CD4-positive, alpha-beta T cell treated with Interleukin-15 for 4 hours (primary cell): ENCODE results near the gene SOWAHC.

Source experiments
- DNase-seq: peaks from one replicate; pipeline ENCODE4 v3.0.0-alpha.2; 2020; ENCODE audit warnings: low spot score

SOWAHC gene

DNA sequence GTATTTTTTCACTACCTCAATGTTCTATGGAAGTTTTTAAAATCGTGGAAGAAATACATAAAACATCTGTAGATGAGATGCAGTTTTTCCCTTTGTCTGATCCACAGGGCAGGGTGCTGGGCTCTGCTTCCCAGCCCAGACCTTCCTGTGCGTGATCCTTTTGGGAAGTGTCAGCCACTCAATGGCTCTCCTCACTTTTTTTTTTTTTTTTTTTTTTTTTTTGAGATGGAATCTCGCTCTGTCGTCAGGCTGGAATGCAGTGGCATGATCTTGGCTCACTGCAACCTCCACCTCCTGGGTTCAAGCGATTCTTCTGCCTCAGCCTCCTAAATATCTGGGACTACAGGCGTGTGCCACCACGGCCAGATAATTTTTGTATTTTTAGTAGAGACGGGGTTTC is 32.8 kb downstream of the SOWAHC start:
- no peak for DNase-seq

DNA sequence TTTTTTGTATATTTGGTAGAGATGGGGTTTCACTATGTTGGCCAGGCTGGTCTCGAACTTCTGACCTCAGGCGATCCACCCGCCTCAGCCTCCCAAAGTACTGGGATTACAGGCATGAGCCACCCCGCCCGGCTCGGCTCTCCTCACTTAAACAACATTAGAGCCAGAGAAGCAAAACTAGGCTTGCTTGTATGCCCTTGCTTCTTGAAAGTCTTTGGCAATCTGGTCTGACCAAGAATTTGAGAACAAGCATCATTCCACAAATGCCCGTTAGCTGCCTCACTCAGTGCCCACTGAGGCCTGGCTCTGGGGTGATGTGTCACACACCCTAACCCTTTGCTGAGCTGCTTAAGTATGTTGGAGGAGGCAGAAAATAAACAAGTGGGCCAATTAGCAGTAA is 33.5 kb downstream of the SOWAHC start:
- DNase-seq: no peak

DNA sequence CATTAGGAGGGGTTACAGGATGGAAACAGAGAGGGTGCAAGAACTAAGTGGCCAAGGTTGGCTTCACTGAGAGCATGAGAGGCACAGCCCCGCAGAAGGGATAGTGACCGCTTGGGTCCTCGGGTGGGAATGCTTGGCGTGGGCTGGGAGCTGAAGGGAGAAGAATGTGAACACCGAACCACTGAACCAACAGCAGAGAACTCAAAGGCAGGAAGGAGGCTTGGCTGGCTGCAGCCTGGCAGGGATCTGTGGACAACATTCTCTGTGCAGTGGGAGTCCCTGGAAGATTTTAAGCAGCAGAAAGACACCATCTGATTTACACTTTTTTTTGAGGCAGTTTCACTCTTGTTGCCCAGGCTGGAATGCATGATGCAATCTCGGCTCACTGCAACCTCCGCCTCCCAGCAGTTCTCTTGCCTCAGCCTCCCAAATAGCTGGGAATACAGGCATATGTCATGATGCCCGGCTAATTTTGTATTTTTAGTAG is 33.9 kb downstream of the SOWAHC start:
- DNase-seq: no peak

DNA sequence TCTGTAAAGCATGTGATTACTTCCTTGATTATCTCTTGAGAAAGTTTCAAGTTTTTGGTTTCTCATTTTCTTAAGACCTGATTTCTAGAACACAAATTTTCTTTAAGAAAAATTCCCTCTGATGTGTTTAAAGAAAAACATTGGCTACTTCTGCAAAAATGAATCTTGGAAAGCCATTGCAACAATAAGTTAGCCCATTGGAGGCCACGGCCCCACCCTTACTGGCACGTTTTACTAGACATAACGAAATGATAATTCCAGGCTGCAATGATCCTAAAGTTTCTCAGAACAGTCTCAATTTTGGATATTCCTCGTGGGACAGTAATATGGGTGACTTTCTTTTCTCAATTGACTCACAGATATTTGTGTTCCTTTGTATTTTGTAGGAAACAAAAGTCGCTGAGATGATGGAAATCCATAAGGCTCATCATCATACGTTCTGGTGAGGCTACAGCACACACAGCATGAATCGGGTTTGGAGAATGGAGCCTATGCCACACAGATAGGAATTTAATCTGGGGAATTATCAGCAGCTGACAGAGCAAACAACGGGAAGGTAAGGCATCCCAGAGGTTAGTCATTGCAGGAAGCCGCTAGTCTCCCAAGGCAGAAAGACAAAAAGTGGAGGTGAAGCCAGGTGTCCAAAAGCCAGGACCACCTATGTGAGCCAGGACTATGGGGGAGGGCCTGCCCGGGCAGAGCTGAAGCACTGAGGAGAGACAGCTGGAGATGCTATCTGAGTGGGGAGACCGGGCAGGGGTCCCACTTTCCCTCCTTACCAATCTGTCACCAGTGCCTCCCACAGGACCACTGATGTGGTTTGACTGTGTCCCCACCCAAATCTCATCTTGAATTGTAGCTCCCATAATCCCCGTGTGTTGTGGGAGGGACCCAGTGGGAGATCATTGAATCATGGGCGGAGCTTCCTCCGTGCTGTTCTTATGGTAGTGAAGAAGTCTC is 35.9 kb downstream of the SOWAHC start:
- no peak for DNase-seq

DNA sequence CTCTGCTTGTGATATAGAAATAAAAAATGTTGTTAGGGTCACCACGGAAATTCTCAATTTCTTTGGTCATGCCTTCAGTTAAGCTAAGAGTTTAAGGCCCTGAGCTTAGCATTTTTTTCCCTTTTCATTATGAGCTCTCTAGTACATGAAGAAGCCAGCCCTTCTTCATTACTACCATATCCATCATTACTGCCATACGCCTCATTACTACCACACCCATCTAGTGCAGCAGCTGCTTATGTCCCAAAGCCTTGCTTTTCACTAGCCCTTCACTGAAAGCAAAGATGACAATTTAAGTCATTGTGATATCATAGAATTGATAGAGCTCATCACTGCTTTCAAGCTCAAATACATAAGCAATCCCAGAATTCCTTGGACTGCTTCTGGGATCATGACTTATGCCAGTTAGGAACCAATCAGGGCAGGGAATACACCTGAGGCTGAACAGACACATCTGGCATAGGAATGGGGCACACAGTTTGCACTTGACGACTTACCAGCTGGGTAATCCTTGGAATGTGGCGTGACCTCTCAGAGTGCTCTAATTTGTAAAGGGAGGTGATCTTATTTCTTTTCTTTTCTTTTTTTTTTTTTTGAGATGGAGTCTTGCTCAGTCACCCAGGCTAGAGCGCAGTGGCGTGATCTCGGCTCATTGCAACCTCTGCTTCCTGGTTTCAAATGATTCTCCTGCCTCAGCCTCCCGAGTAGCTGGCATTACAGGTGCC is 40.3 kb downstream of the SOWAHC start:
- no peak for DNase-seq

DNA sequence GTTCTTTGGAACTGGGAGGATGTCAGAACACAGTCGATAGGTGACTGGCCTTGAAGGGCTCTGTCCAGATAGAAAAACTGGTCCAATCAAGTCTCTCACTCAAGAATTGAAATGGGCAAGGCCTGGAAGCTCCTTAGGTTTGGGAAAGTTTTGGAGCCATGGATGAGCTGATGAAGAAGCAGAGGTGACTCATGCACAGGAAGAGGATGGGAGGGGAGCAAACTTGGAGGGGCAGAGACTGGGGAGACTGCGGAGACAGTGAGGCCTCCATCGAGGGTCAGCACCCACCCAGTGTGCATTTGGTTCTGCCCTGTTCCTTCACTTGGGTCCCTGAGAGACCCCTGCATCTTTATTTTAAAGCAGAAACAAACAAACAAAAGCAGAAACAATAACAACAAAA is 41.1 kb downstream of the SOWAHC start:
- DNase-seq: no peak

DNA sequence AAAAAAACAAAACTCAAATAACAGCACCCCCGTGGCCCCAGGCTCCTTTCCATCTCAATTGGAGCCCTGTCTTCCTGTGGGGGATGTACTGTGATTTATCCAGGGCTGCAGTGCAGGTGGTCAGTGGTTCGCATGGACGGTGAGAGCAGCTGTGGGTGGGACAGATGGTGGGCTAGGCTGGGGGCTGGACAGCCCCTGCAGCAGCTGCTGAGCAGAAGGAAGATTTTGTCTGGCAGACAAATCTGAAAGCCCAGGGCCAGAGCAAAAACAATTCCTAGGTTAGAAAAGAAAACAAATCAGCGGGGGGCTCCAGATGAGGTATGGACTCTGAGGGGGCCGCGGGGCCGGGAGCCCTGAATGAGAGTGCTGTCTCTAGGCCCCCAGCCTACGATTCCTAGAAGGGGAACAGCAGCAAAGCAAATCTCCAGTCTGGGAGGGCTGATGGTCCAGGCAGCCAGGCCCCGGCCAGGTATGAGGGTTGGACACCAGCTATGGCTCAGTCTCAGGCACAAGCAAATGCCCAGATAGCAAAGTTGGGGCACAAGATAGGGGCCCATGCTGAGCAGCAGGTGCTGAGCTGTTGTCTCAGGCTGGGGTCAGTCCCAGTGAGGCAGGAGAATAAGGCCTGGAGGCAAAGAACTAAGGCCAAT is 45.4 kb downstream of the SOWAHC start:
- no peak for DNase-seq

DNA sequence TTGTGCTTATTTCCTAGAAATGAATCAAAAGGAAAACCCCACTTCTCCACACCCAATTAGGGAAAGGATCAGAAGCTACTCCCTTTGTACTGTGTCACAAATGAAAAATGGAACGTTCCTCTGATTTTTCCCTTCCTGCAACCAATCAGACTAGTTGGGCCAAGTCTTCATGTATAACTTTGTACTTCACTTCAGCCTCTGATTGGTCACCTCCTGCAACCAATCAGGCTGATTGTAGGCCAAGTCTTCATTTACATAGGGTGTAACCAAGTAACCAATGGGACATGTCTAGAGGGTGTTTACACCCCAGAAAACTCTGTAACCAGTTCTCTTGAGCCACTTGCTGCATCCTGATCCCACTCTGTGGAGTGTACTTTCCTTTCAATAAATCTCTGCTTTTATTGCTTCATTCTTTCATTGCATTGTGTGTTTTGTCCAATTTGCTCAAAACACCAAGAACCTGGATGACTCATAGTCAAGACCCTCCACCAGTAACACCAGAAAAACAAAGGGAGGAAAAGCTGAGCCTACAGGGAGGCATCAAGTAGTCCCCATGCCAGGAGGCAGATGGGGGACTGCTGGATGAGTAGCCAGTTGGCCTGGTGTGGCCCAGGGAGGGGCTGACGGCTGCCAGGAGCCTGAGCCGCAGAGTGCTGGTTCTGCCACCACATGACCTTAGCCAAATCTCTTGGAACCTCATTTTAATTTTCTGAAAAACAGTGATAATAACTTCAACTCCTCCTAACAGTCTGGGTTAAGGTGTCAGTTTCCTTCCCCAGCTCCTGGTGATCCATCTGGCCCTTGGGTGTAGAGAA is 46.1 kb downstream of the SOWAHC start:
- no peak for DNase-seq

DNA sequence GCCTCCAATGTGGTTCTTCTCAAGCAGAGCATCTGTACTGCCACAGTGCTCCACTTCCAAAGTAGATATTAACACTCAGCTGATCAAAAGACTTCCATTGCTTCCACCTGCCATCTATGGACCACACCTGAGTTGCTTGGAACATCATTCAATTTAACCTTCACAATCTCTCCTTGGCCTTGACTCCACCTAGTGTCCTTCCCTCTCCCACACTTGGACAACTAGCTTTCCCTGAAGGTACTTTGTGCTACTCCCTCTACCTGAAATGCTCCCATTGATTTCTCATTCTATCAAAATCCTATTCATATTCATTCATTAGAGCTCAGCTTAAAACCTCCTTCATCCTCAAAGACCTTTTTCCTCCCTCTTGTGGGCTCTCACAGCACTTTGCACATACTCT is 48.7 kb downstream of the SOWAHC start:
- DNase-seq: no peak

DNA sequence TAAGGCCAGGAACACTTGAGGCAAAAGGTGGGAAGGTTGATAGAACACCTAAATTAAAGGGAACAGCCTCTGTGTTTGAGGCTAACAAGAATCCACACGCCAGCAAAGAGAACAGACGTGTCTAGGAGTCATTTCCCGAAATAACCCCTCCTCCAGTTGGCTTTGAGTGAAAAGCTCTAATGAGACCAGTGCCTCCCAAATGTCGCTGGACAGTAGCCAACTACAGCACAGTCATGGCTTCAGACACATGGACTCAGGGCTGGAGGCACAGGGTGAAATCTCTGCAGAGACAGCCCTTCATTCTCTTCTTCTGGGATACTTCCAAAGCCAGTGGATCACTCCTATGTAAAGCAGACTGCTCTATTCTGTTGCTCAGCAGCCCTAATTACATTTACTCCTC is 49.6 kb downstream of the SOWAHC start:
- DNase-seq: no peak

DNA sequence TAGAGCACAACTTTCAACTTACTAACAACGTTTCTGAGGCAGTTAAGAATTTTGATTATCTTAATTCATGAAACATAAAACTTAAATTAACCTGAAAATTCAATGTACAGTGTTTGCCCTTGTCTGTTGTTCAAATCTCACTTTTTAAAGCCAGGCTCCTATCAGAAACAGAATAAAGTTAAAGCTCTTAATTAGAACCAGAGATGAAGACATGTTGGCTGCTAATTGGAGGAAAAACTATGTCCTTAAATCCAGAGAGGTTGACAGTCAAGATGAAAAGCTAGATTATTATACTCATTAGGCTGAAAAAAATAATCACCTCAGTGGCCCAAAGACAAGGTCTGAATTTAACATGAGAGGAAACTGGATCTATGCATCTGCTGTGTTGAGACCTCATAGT is 52.3 kb downstream of the SOWAHC start:
- DNase-seq: no peak
